Uterus (tissue), 4 donors: Measurements from ENCODE around the gene CST5. TPM values are rescaled to one million over a fixed set of nuclear protein-coding genes. Genes with fewer than 3 reads are reported as not detected.

Experiments used
- DNase-seq, 2 donors: peaks; one replicate each; pipeline ENCODE4 v3.0.0-alpha.2; 2019 to 2020
- H3K27ac ChIP-seq, 2 donors: fragments of 200-600 bp; sonication (generic); 1 replicate in 1 of 2; 2 replicates in 1 of 2; pipeline ENCODE4 v1.5.1; 2016 to 2018
- H3K27me3 ChIP-seq, 2 donors: fragments of 200-600 bp; sonication (generic); one replicate each; pipeline ENCODE4 v1.5.1; 2018 to 2019; ENCODE audit warnings: control low read depth in 1 of 2
- H3K36me3 ChIP-seq, 2 donors: fragments of 200-600 bp; sonication (generic); one replicate each; pipeline ENCODE4 v1.5.1; 2019; ENCODE audit warnings: control low read depth in 1 of 2
- H3K4me1 ChIP-seq, 2 donors: fragments of 200-600 bp; sonication (generic); one replicate each; pipeline ENCODE4 v1.5.1; 2018 to 2019; ENCODE audit warnings: control low read depth in 1 of 2
- H3K4me3 ChIP-seq, 2 donors: fragments of 200-600 bp; sonication (generic); 1 replicate in 1 of 2; 2 replicates in 1 of 2; pipeline ENCODE4 v1.5.1; 2018 to 2019; ENCODE audit warnings: mild to moderate bottlenecking in 1 of 2
- H3K9me3 ChIP-seq, 2 donors: fragments of 200-600 bp; sonication (generic); one replicate each; pipeline ENCODE4 v1.5.1; 2019; ENCODE audit warnings: control low read depth in 1 of 2
- CTCF ChIP-seq, 4 experiments: fragments of 200-600 bp in 2 of 4; fragments of 450-650 bp in 2 of 4; sonication (generic) in 2 of 4; IDR thresholded peaks; one replicate each; pipeline ENCODE4 v1.5.1; 2016 to 2019; ENCODE audit warnings: antibody characterized with exemption in 4 of 4, mild to moderate bottlenecking in 2 of 4, moderate library complexity in 1 of 4
- POLR2A ChIP-seq, 2 donors: fragments of 450-650 bp; IDR thresholded peaks; one replicate each; pipeline ENCODE4 v1.6.1; 2016; ENCODE audit warnings: antibody characterized with exemption in 2 of 2, mild to moderate bottlenecking in 1 of 2, moderate library complexity in 1 of 2
- intact Hi-C: fragments of 100-400 bp; cut with DNase I; formaldehyde crosslinking; loops from one replicate; pipeline ENCODE4 v1.15.1; 2023; ENCODE audit warnings: low total_unique reads
- total RNA-seq, 4 donors: library from RNA; depleted of rRNA in 3 of 4; stranded (reverse); fragments of >200 nt in 3 of 4; gene quantifications; one replicate each; pipeline versions ENCODE4 v1.1.0 to v1.2.4, GENCODE V29; 2014 to 2023
- donor health status: DM: yes; HTN: yes; CAD: no.

Gene CST5
- total RNA-seq: not detected

GRCh38 chr20:23879328-23879798, at the start of gene CST5:
CST5 (minus strand) TSS chr20:23879748; CDS start chr20:23879676, 72 bp downstream.
- intact Hi-C loops: no loop called here
- no peak for DNase-seq
- H3K27ac ChIP-seq: no peak within 1 kb of the TSS

GRCh38 chr20:23928788-23929187, 49.2 kb upstream of the CST5 start:
- Histone ChIP-seq H3K27me3 (no peaks in the 10 kb centered on the region), H3K4me3 (no peak overlapping the region), H3K9me3 (no peaks in the 10 kb centered on the region), H3K36me3 (no peaks in the 10 kb centered on the region), H3K4me1 (no peaks in the 10 kb centered on the region), H3K27ac (no peak overlapping the region)
- no peak for TF ChIP-seq POLR2A (IDR thresholded peaks at IDR 0.05)
- no peak for TF ChIP-seq CTCF (IDR thresholded peaks at IDR 0.05)
- intact Hi-C loops: no loop called here
- no peak for DNase-seq

More at GRCh38 chr20:23879328-23879798, at the start of gene CST5:
- Histone ChIP-seq H3K36me3 (no peaks in the 10 kb centered on the region), H3K4me3 (no peak within 1 kb of the TSS), H3K9me3 (no peaks in the 10 kb centered on the region), H3K4me1 (no peaks in the 10 kb centered on the region), H3K27me3 (no peaks in the 10 kb centered on the region)
- TF ChIP-seq CTCF (IDR thresholded peaks at IDR 0.05) (no peak), POLR2A (IDR thresholded peaks at IDR 0.05) (no peak)

DNA sequence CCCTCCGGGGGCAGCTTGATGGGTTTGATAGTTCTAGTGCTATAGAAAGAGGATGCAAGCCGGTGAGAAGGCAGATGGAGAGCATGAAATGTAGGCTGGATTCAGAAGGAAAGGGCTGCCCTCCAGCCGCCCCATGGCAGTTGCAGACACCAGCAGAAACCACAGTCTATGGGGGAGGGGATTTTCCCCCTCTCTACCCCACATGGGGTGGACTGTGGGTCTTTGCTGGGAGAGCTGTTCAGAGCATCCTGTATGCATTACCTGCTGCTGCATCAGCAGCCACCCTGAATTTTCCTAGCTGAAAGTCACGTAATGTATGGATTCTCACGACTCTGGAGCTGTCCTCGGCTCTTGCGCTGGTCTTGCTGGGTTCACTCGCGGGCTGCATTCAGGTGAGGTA, 48.8 kb upstream of the CST5 start:
- no peaks in the 10 kb centered on the region for H3K4me1 ChIP-seq
- TF ChIP-seq CTCF (IDR thresholded peaks at IDR 0.05) (no peak), POLR2A (IDR thresholded peaks at IDR 0.05) (no peak)
- H3K27ac ChIP-seq: no peak overlapping the region
- no peak for DNase-seq
- intact Hi-C loops: no loop called here
- H3K27me3 ChIP-seq: no peaks in the 10 kb centered on the region
- H3K36me3 ChIP-seq: no peaks in the 10 kb centered on the region
- no peaks in the 10 kb centered on the region for H3K9me3 ChIP-seq
- no peak overlapping the region for H3K4me3 ChIP-seq

- Histone ChIP-seq H3K4me1 (no peaks in the 10 kb centered on the region), H3K27ac (no peak overlapping the region), H3K9me3 (no peaks in the 10 kb centered on the region), H3K4me3 (no peak overlapping the region), H3K36me3 (no peaks in the 10 kb centered on the region), H3K27me3 (no peaks in the 10 kb centered on the region)
- TF ChIP-seq POLR2A (IDR thresholded peaks at IDR 0.05) (no peak), CTCF (IDR thresholded peaks at IDR 0.05) (no peak)
- intact Hi-C loops: no loop called here
- DNase-seq: no peak
These were observed 47.7 kb upstream of the CST5 start for GRCh38 chr20:23926944-23927872.

GRCh38 chr20:23926526-23926880, 47.0 kb upstream of the CST5 start:
- no peaks in the 10 kb centered on the region for H3K36me3 ChIP-seq
- no peak overlapping the region for H3K4me3 ChIP-seq
- H3K9me3 ChIP-seq: no peaks in the 10 kb centered on the region
- TF ChIP-seq CTCF (IDR thresholded peaks at IDR 0.05) (no peak), POLR2A (IDR thresholded peaks at IDR 0.05) (no peak)
- intact Hi-C loops: no loop called here
- no peak overlapping the region for H3K27ac ChIP-seq
- DNase-seq: no peak
- no peaks in the 10 kb centered on the region for H3K27me3 ChIP-seq
- no peaks in the 10 kb centered on the region for H3K4me1 ChIP-seq
